Neural cell (in vitro differentiated cells): ENCODE data around the gene ZNF253.

Experiments
- EP300 ChIP-seq: fragments of 450-650 bp; conservative IDR thresholded peaks from 2 replicates; pipeline ENCODE4 v1.6.1; 2014; ENCODE audit warnings: antibody characterized with exemption, mild to moderate bottlenecking, moderate library complexity; ENCODE audit not compliant: poor library complexity, severe bottlenecking
- EZH2 ChIP-seq: fragments of 200-600, 300-800 bp; shearing (Covaris generic), sonication (generic); IDR thresholded peaks from 2 replicates; pipeline ENCODE4 v1.6.1; 2014; ENCODE audit warnings: antibody characterized with exemption, low read length, borderline replicate concordance, mild to moderate bottlenecking; ENCODE audit not compliant: insufficient read depth, poor library complexity, severe bottlenecking
- MXI1 ChIP-seq: fragments of 450-650 bp; conservative IDR thresholded peaks from 2 replicates; pipeline ENCODE4 v1.6.1; 2014; ENCODE audit warnings: antibody characterized with exemption, mild to moderate bottlenecking; ENCODE audit not compliant: poor library complexity, severe bottlenecking
- POLR2AphosphoS5 ChIP-seq: IDR thresholded peaks from 2 replicates; pipeline ENCODE4 v1.6.1; 2012
- RAD21 ChIP-seq: fragments of 450-650 bp; conservative IDR thresholded peaks from 2 replicates; pipeline ENCODE4 v1.6.1; 2014; ENCODE audit warnings: antibody characterized with exemption, mild to moderate bottlenecking, moderate library complexity
- SMC3 ChIP-seq: fragments of 450-650 bp; conservative IDR thresholded peaks from 2 replicates; pipeline ENCODE4 v1.6.1; 2014; ENCODE audit warnings: antibody characterized with exemption, mild to moderate bottlenecking, moderate library complexity; ENCODE audit not compliant: poor library complexity
- TAF1 ChIP-seq: IDR thresholded peaks from 2 replicates; pipeline ENCODE4 v1.6.1; 2012; ENCODE audit warnings: low read depth
- TF ChIP-seq, protein P1 (sequence below): fragments of 450-650 bp; IDR thresholded peaks from 2 replicates; pipeline ENCODE4 v1.5.1; 2014; ENCODE audit warnings: antibody characterized with exemption, mild to moderate bottlenecking, moderate library complexity; ENCODE audit not compliant: poor library complexity, severe bottlenecking
- TF ChIP-seq, protein P2 (sequence below): IDR thresholded peaks from 2 replicates; pipeline ENCODE4 v1.6.1; 2012; ENCODE audit warnings: borderline replicate concordance

DNA sequence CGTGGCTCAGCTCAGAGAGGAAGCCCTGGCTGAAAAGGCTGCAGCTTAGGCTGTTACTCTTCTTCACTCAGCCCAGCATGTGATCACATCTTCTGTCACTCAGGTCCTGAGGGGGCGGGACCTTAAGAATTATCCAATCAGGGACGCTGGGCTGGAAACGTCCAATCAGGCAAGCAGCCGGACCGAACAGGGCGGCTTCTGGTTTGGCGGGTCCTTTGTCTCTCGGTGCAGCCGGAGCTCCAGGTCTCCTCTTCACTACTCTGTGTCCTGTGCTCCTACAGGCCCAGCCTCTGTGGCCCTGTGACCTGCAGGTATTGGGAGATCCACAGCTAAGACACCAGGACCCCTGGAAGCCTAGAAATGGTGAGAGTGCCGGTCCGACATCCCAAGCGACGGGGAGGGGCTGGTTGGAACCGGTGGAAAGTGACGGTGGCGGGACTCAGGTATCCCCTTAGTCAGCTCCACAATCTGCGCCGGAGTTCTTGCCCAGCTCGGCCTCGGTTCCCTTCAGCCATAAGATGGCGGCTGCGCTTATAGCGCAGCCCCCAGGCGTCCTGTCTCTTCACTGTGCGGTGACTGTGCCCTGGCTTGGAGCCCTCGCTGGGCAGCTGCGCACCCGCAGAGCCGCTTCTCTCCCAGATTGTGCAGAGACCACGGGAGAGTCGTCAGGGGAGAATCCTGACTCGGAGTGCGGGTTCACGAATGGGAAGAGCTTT is 35.2 kb downstream of the ZNF253 start, which contains the start of gene ZNF93:
- TF ChIP-seq, protein P1, sequence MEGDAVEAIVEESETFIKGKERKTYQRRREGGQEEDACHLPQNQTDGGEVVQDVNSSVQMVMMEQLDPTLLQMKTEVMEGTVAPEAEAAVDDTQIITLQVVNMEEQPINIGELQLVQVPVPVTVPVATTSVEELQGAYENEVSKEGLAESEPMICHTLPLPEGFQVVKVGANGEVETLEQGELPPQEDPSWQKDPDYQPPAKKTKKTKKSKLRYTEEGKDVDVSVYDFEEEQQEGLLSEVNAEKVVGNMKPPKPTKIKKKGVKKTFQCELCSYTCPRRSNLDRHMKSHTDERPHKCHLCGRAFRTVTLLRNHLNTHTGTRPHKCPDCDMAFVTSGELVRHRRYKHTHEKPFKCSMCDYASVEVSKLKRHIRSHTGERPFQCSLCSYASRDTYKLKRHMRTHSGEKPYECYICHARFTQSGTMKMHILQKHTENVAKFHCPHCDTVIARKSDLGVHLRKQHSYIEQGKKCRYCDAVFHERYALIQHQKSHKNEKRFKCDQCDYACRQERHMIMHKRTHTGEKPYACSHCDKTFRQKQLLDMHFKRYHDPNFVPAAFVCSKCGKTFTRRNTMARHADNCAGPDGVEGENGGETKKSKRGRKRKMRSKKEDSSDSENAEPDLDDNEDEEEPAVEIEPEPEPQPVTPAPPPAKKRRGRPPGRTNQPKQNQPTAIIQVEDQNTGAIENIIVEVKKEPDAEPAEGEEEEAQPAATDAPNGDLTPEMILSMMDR = no peak
- TF ChIP-seq POLR2AphosphoS5 = peak; percentile 93
- peak; percentile 78 for TF ChIP-seq MXI1
- peak; percentile 62 for TF ChIP-seq EP300
- no peak for TF ChIP-seq RAD21
- TF ChIP-seq, protein P2, sequence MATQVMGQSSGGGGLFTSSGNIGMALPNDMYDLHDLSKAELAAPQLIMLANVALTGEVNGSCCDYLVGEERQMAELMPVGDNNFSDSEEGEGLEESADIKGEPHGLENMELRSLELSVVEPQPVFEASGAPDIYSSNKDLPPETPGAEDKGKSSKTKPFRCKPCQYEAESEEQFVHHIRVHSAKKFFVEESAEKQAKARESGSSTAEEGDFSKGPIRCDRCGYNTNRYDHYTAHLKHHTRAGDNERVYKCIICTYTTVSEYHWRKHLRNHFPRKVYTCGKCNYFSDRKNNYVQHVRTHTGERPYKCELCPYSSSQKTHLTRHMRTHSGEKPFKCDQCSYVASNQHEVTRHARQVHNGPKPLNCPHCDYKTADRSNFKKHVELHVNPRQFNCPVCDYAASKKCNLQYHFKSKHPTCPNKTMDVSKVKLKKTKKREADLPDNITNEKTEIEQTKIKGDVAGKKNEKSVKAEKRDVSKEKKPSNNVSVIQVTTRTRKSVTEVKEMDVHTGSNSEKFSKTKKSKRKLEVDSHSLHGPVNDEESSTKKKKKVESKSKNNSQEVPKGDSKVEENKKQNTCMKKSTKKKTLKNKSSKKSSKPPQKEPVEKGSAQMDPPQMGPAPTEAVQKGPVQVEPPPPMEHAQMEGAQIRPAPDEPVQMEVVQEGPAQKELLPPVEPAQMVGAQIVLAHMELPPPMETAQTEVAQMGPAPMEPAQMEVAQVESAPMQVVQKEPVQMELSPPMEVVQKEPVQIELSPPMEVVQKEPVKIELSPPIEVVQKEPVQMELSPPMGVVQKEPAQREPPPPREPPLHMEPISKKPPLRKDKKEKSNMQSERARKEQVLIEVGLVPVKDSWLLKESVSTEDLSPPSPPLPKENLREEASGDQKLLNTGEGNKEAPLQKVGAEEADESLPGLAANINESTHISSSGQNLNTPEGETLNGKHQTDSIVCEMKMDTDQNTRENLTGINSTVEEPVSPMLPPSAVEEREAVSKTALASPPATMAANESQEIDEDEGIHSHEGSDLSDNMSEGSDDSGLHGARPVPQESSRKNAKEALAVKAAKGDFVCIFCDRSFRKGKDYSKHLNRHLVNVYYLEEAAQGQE = peak; percentile 79
- TF ChIP-seq EZH2 = no peak
- peak; percentile 31 for TF ChIP-seq SMC3
- peak; percentile 86 for TF ChIP-seq TAF1
